GM23338 (cell line): Measurements from ENCODE around the gene UBE2D4. TPM values are rescaled to one million over a fixed set of nuclear protein-coding genes. Genes with fewer than 3 reads are reported as not detected.

Experiments
- ATAC-seq: fragments of 200-7000 bp; cut with Tn5 transposase; 3 replicates; pipeline ENCODE4 v1.9.1; 2020
- DNase-seq: peaks from one replicate; pipeline ENCODE4 v3.0.0-alpha.2; 2015; ENCODE audit warnings: low spot score
- H2AFZ ChIP-seq: fragments of 200-600 bp; sonication (generic); 2 replicates; pipeline ENCODE4 v1.8.0; 2016; ENCODE audit warnings: antibody characterized with exemption, mild to moderate bottlenecking, moderate library complexity
- H3F3A ChIP-seq: fragments of 200-600 bp; sonication (generic); replicated peaks from 2 replicates; pipeline ENCODE4 v1.8.0; 2017; ENCODE audit warnings: antibody characterized with exemption, mixed run types, low read depth
- H3K27ac ChIP-seq: fragments of 200-600 bp; sonication (generic); 2 replicates; pipeline ENCODE4 v1.6.1; 2016; ENCODE audit warnings: low read depth
- H3K27me3 ChIP-seq: fragments of 200-600 bp; sonication (generic); 2 replicates; pipeline ENCODE4 v1.8.0; 2016; ENCODE audit warnings: mild to moderate bottlenecking, mixed run types, moderate library complexity; ENCODE audit not compliant: insufficient read depth
- H3K36me3 ChIP-seq: fragments of 200-600 bp; sonication (generic); 2 replicates; pipeline ENCODE4 v1.8.0; 2016; ENCODE audit warnings: mild to moderate bottlenecking; ENCODE audit not compliant: insufficient read depth
- H3K4me1 ChIP-seq: fragments of 200-600 bp; sonication (generic); 2 replicates; pipeline ENCODE4 v1.8.0; 2016; ENCODE audit warnings: mild to moderate bottlenecking, moderate library complexity; ENCODE audit not compliant: insufficient read depth
- H3K4me2 ChIP-seq: fragments of 200-600 bp; sonication (generic); 2 replicates; pipeline ENCODE4 v1.7.1; 2017; ENCODE audit warnings: mixed run types
- H3K4me3 ChIP-seq: fragments of 200-600 bp; sonication (generic); 2 replicates; pipeline ENCODE4 v1.6.1; 2016; ENCODE audit warnings: mixed run types
- H3K79me2 ChIP-seq: fragments of 200-600 bp; sonication (generic); replicated peaks from 2 replicates; pipeline ENCODE4 v1.8.0; 2017; ENCODE audit warnings: mild to moderate bottlenecking; ENCODE audit not compliant: insufficient read depth
- H3K9me2 ChIP-seq: fragments of 200-600 bp; sonication (generic); 2 replicates; pipeline ENCODE4 v1.8.0; 2017; ENCODE audit not compliant: insufficient read depth
- H4K20me1 ChIP-seq: fragments of 200-600 bp; sonication (generic); replicated peaks from 2 replicates; pipeline ENCODE4 v1.8.0; 2017; ENCODE audit warnings: mild to moderate bottlenecking; ENCODE audit not compliant: insufficient read depth
- H3K27ac Mint-ChIP-seq: 2 replicates; pipeline ENCODE4 v1.8.0; 2020; ENCODE audit warnings: inconsistent platforms, mild to moderate bottlenecking, moderate library complexity, mixed read lengths
- H3K27me3 Mint-ChIP-seq: 3 replicates; pipeline ENCODE4 v1.8.0; 2022; ENCODE audit warnings: low read depth, mild to moderate bottlenecking, moderate library complexity, mixed read lengths, inconsistent platforms; ENCODE audit not compliant: insufficient read depth, poor library complexity
- H3K36me3 Mint-ChIP-seq: 3 replicates; pipeline ENCODE4 v1.8.0; 2021; ENCODE audit warnings: low read depth, mild to moderate bottlenecking, inconsistent platforms, moderate library complexity, mixed read lengths
- H3K4me1 Mint-ChIP-seq: 3 replicates; pipeline ENCODE4 v1.8.0; 2020; ENCODE audit warnings: mild to moderate bottlenecking, inconsistent platforms, mixed read lengths
- H3K4me3 Mint-ChIP-seq: 3 replicates; pipeline ENCODE4 v1.8.0; 2021; ENCODE audit warnings: moderate library complexity, mild to moderate bottlenecking, inconsistent platforms, mixed read lengths
- H3K9me3 Mint-ChIP-seq: 3 replicates; pipeline ENCODE4 v1.8.0; 2020; ENCODE audit warnings: moderate library complexity, mild to moderate bottlenecking, inconsistent platforms, mixed read lengths
- CREB1 ChIP-seq: fragments of 250-450 bp; sonication (Bioruptor Pico); IDR thresholded peaks from 2 replicates; pipeline ENCODE4 v1.5.0; 2020; ENCODE audit warnings: low read depth, mild to moderate bottlenecking, moderate library complexity
- CTCF ChIP-seq, 2 experiments: fragments of 200-600 bp in 1 of 2; sonication (generic) in 1 of 2; conservative IDR thresholded peaks; 2 replicates each; pipeline versions ENCODE4 v1.5.1 to v1.6.1; 2016 to 2017; ENCODE audit warnings: antibody characterized with exemption in 2 of 2, low read depth in 2 of 2, mild to moderate bottlenecking in 2 of 2, moderate library complexity in 1 of 2
- ETS1 ChIP-seq: IDR thresholded peaks from 2 replicates; pipeline ENCODE4 v1.6.1; 2016; ENCODE audit warnings: antibody characterized with exemption
- EZH2 ChIP-seq: fragments of 200-600 bp; sonication (generic); IDR thresholded peaks from one replicate; pipeline ENCODE4 v1.8.0; 2017; ENCODE audit warnings: antibody characterized with exemption, mild to moderate bottlenecking, low read depth; ENCODE audit not compliant: unreplicated experiment
- EZH2phosphoT487 ChIP-seq: fragments of 200-600 bp; sonication (generic); IDR thresholded peaks from one replicate; pipeline ENCODE4 v1.8.1; 2018; ENCODE audit warnings: antibody characterized with exemption; ENCODE audit not compliant: unreplicated experiment
- JUNB ChIP-seq: IDR thresholded peaks from one replicate; pipeline ENCODE4 v1.6.1; 2016; ENCODE audit warnings: antibody characterized with exemption; ENCODE audit not compliant: unreplicated experiment
- NANOG ChIP-seq: IDR thresholded peaks from 2 replicates; pipeline ENCODE4 v1.6.1; 2016; ENCODE audit warnings: antibody characterized with exemption, borderline replicate concordance
- POLR2AphosphoS5 ChIP-seq: IDR thresholded peaks from 2 replicates; pipeline ENCODE4 v1.6.1; 2016; ENCODE audit warnings: antibody characterized with exemption, low read depth
- REST ChIP-seq: IDR thresholded peaks from one replicate; pipeline ENCODE4 v1.6.1; 2018; ENCODE audit warnings: antibody characterized with exemption; ENCODE audit not compliant: unreplicated experiment
- STAT1 ChIP-seq: IDR thresholded peaks from one replicate; pipeline ENCODE4 v1.6.1; 2016; ENCODE audit warnings: antibody characterized with exemption; ENCODE audit not compliant: unreplicated experiment
- ZNF114 ChIP-seq: fragments of 250-450 bp; sonication (Bioruptor Pico); IDR thresholded peaks from 2 replicates; pipeline ENCODE4 v1.5.0; 2020; ENCODE audit warnings: mild to moderate bottlenecking, moderate library complexity
- ZNF331 ChIP-seq: fragments of 250-450 bp; sonication (Bioruptor Pico); IDR thresholded peaks from 2 replicates; pipeline ENCODE4 v1.5.0; 2020; ENCODE audit warnings: low read depth, mild to moderate bottlenecking, moderate library complexity
- ZNF462 ChIP-seq: fragments of 250-450 bp; sonication (Bioruptor Pico); IDR thresholded peaks from 2 replicates; pipeline ENCODE4 v1.5.0; 2020; ENCODE audit warnings: mild to moderate bottlenecking, moderate library complexity
- polyA plus RNA-seq: library from polyadenylated mRNA; unstranded; fragments of >200 nt; fragmentation: Nextera tagmentation; extraction: Ambion mirVana; gene quantifications from 2 replicates; pipeline ENCODE4 v1.2.1, GENCODE V29; 2016
- total RNA-seq: library from RNA; depleted of rRNA; stranded (reverse); fragments of >200 nt; shearing (Covaris generic); gene quantifications from 2 replicates; pipeline ENCODE4 v1.2.3, GENCODE V29; 2014

The UBE2D4 gene
- total and polyA plus RNA-seq, 2 experiments from 2014 or later, result 5.8 to 8.4 TPM

GRCh38 chr7:43891069-43891955 lies 34.9 kb upstream of the UBE2D4 start:
- Mint-ChIP-seq H3K27me3 (peaks cover 1% of the 10 kb centered on the region), H3K36me3 (peaks cover 4% of the 10 kb centered on the region; the same call in 1 of the 3 replicates), H3K27ac (0 out of 2 replicates have a peak overlapping the region, but pooled peaks have one; percentile 7), H3K4me3 (no peak overlapping the region), H3K4me1 (no peaks in the 10 kb centered on the region), H3K9me3 (peaks cover 2% of the 10 kb centered on the region; the same call in 1 of the 3 replicates)
- H2AFZ ChIP-seq, result no peak overlapping the region
- H3K4me1 ChIP-seq, result no peaks in the 10 kb centered on the region
- H3F3A ChIP-seq, result no peaks in the 10 kb centered on the region
- H3K4me2 ChIP-seq, result no peak overlapping the region
- H4K20me1 ChIP-seq, result peaks cover 10% of the 10 kb centered on the region; the same call in 1 of the 2 replicates
- H3K9me2 ChIP-seq, result no peaks in the 10 kb centered on the region
- H3K79me2 ChIP-seq, result peaks cover 60% of the 10 kb centered on the region
- no peaks in the 10 kb centered on the region for H3K36me3 ChIP-seq
- no peak for TF ChIP-seq POLR2AphosphoS5
- TF ChIP-seq STAT1, result no peak
- TF ChIP-seq JUNB, result no peak
- TF ChIP-seq NANOG, result no peak
- no peak for TF ChIP-seq EZH2phosphoT487
- TF ChIP-seq CREB1 (CRISPR knock-in tag), result no peak
- no peak for TF ChIP-seq ETS1
- no peak for TF ChIP-seq ZNF331 (CRISPR knock-in tag)
- no peak for TF ChIP-seq ZNF462
- TF ChIP-seq EZH2, result no peak
- TF ChIP-seq ZNF114 (CRISPR knock-in tag), result no peak
- no peak for TF ChIP-seq REST
- TF ChIP-seq CTCF (conservative IDR thresholded peaks at IDR 0.05; ENCODE audit: low read depth in 2 of 2), result no peak
- H3K4me3 ChIP-seq, result no peak overlapping the region
- H3K27ac ChIP-seq, result no peak overlapping the region
- no peak for ATAC-seq
- DNase-seq, result no peak
- H3K27me3 ChIP-seq, result no peaks in the 10 kb centered on the region
